NCI-H2196 (cell line): ENCODE measurements around the gene GABRG3.
A peak's percentile ranks its signal among the peaks of the same experiment; 100 is the strongest.
"Not testable (repeated sequence)": the region's sequence is repeated elsewhere in the genome, so short reads cannot be mapped to it uniquely, and the experiment has no call there.

Experiments
- DNase-seq: peaks from one replicate; lab custom pipeline; 2025; ENCODE audit not compliant: unreplicated experiment; lab: John Stamatoyannopoulos, UW

Gene GABRG3

DNA sequence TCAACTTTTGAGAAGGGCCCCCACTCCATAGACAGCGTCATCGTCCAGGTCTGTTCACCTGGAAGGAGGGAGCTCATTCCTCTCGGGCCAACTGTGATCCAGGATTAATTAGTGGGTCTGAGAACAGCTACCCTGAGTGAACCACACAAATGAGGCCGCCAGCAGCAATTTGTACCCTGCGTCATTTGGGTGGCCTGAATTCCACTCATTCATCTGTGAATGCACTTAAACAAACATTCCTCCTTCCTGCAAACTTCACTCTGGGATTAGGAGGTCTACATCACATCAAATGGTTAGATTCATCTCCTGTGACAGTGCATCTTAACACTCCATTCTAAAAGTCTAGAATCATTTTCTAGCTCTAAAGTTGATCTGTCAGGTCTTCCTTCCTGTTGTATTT is 201.8 kb downstream of the GABRG3 start:
- DNase-seq: no peak

DNA sequence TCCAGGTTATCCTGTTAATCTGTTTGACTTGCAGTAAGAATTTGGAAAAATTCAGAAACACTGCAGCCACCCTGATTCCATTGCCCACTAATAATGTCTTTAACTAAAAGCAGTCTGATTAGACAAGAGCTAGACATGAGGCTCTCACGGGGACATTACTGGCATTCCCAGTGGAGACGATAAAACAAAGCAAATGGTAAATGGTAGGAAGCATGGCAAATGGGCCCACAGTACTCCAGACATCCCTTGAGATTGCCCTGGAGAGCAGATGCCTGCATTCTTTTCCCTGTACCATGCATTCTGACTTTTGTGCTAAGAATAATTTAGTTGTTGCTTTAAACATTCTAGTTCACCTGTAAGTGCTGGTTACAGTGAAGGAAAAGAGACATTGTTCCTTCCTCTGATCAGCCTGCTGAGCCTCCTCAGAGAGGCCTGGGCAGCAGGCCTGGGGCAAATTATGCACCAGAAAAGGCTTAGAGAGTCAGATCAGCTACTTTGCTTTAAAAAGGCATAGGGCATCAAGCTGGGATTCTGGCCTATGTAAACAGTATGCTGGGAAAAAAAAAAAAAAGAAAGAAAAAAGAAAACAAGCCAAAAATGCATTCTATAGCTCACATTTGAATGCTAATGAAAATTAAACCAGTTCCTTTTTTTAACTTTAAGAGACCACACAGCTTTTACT is 204.6 kb downstream of the GABRG3 start:
- DNase-seq: no peak

DNA sequence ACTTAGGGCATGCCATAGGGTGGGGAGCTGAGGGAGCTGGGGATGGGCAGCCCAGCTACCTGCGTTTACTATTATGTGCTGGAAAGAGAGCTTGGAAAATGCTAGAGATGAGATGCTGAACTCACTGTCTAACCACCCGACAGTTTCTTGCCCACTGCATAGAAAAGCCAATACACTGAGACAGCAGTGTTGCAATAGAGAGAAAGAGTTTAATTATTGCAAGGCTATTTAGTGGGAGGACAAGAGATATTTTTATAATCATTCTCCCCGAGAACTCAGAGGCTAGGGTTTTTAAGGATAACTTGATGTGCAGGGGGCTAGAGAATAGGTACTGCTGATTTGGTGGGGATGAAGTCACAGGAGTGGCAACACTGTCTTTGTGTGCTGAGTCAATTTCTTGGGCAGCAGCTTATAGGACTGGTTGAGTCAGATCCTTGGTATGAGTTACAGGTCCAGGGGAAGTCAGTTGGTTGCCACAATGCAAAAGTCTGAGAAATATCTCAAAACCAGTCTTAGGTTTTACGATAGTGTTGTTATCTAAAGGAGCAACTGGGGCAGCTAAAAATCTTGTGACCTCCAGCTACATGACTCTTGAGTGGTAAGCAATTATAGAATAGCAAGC is 205.9 kb downstream of the GABRG3 start:
- no peak for DNase-seq

DNA sequence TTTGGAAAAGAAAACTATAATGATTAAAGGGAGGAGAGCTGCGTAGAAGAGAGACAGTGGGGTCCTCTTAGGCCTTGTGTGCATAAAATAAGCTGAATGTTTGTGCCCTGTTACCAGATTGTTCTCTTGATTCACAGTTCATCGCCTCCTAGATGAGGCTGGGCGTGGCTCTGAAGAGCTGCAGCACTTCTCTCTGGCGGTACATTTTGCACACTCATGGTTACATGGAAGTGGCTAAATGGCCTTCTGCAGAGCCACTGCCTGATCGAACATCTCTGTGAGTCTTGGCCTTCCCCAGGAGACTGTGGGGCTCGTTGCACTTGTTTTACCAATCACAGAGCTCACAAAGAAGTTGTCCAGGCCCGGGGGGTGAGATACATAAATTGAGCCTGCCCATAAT is 208.8 kb downstream of the GABRG3 start:
- DNase-seq: no peak

DNA sequence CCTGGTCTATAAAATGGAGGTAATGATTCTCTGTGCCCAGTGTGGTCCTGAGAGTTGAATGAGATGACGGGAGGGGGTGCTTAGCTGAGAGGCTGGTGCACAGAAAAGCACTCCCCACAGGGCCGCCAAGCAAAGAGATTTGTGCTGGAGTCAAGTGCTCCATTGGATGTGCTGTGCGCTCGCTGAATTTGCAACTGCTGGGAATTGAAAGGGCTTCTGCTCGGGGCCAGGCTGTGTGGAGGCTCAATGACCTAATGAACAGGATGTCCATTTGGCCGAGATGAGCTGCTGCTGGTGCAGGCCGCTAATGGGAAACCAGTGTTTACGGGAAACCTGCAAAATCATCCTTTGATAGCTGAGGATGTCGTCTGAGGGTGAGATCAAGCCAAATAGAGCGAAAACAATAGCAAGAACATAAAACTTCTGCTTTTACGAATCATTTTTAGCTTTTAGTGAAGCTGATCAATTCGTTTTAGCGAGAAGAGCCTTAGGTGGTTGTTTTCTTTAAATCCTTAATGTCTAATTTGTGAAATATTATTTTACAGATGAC is 211.7 kb downstream of the GABRG3 start:
- DNase-seq: no peak

DNA sequence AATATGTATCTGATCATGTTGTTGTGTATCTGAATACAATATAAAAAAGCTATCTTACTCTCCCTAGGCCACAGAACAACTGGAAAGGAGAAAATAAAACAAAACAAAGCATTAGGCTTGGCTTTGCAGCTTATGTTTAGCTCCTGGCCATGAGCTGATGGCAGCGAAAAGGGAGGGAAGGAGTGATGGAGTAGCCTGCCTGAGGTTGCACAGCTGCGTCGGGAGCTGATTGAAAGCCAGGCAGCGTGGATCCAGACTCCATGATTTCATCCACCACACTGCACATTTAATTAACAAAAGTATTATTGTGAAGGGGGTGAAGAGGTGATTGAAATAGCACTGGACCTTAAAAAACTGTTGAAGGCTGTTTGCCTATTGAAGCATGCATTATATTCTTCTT is 212.2 kb downstream of the GABRG3 start:
- no peak for DNase-seq

DNA sequence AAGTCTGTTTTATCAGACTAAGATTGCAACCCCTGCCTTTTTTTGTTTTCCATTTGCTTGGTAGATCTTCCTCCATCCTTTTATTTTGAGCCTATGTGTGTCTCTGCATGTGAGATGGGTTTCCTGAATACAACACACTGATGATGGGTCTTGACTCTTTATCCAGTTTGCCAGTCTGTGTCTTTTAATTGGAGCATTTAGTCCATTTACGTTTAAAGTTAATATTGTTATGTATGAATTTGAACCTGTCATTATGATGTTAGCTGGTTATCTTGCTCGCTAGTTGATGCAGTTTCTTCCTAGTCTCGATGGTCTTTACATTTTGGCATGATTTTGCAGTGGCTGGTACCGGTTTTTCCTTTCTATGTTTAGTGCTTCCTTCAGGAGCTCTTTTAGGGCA is 220.5 kb downstream of the GABRG3 start:
- DNase-seq: not testable (repeated sequence)

DNA sequence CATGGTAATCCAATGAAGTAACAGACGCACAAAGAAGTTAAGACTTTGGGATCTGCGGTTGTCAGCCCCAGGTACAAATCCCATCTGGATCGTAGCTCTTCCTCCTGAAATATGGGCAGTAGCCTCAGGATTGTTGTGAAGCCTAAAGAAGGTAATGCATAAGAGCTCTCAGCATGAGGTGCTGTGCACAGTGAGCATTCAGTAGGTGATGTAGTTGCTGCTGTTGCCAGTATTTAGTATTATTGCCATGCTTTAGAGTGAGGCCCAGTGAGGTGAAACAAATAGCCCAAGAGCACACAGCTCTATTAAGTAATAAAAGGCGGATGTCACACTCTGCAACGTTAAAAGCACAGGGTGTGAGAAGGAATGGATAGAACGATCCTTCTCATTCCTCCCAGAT is 225.7 kb downstream of the GABRG3 start:
- no peak for DNase-seq

DNA sequence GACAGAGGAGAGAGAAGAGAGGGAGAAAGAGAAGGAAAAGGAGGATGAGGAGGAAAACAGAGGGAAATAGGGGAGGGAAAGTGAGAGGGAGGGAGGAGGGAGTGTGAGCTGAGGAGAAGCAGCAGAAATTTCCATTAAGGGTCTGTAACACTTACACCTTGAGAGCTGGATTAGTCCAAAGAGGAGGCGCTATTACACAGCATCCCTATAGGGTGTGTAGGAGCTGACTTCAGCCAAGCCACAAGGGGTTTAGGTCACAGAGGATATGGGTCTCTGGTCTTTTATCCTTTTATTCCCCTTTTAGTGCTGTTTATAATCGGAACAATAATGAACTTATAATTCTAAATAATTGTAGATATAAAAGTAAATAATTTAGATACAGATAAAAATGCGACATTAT is 230.4 kb downstream of the GABRG3 start:
- DNase-seq: no peak

DNA sequence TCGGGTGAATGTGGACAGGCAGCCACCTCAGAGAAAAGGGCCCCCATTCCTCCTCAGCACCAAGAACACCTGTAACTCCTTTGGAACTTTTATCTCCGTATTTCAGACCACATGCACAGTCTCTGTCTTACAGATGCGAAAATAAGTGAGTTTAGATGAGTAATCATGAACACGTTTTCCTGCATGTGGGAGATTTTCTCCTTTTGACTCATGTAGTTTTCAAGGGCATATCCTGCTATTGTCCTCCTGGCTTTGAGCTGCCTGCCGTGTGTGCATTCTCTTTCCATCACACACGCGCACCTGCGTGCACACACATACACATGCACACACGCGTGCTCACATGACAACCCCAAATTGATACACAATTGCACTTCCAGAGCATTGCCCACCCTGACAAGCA is 239.2 kb downstream of the GABRG3 start:
- DNase-seq: no peak

DNA sequence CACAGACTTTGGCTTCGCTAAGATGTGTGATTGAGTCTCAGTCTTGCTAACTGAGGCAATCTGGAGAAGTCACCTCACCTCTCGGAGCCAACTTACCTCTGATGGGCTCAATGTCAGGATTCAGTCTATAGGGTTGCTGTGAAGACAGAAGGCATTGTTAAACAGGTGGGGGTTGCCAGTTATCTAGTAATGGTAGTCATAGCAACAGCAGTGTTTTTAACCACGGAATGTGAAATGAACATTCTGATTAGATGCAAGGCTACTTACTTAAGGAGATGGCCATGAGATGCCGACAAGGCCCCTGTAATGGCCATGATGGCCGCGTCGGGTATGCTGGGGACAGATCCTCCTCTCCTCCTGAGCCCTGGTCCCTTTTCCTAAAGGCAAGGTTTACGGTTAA is 243.1 kb downstream of the GABRG3 start:
- DNase-seq: no peak

DNA sequence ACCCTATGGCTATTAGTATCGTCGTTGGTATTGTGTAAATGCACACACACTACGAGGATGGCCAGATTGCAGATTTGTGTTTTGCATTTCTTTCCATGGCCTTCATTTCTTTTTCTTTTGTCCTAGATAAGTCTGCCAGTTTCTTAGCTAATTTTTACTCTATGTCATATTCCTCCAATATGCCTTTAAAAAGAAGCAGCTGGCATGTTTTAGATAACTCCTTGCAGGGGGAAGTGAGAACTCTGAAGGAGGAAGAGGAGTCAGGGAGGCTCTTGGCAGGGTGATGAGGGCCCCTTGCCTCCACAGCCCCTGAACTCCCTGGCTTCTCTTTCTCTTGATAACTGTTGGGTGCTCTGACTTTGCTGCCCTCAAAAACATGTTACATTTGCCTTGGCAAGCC is 244.0 kb downstream of the GABRG3 start:
- no peak for DNase-seq

DNA sequence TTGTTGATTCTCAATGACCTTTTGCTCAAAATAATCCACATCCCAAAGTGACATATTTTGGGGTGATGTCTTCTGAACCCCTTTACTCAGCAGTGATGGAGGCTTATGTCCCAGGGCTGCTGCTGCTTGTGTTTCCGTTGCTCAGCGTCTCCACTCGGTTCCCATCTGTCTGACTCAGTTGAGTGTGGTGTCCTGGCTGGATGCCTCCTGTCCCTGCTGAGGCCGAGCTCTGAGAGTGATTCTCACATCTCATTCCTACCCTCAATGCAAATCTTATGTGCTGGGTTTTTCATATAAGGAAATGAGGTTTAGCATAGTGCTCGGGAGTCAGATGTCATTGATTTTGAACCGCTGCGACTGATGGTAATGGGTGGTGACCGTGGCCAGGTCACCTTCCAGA is 247.4 kb downstream of the GABRG3 start:
- DNase-seq: no peak

DNA sequence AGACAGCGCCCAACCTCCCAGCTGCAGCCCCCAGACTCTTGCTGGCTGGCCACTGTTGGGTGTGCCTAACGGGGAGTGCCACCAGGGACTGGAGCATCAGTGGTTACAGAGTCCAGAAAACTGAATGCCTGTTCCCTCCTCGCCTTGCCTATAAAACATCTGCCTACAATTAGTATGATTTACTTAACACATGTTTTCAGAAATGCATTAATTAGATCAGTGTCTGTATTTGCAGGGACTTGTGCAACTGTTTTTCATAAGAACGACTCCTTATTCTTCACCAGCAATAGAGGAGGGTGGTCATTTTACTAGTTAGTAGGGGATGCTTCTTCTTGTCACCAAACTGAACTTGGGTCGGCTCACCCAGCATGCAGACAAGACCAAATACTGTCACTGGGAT is 248.7 kb downstream of the GABRG3 start:
- DNase-seq: no peak

DNA sequence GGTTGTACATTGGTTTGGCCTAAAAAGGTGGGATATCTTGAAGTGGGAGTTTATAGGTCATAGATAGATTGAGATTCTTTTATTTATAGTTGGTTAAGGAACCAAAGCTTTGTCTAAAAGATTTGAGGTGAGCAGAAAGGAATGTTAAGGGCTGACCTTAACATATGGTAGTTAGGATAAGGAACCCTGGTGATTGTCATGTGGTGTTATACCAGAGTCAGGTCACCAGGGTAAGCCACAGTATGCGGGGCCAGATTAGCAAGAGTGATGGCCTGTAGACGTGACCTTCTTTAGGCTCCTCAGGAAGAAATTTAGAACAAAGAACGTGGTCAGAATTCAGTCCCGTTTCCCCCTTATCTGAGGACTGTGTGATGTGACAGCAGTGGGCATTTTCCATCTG is 249.2 kb downstream of the GABRG3 start:
- no peak for DNase-seq

DNA sequence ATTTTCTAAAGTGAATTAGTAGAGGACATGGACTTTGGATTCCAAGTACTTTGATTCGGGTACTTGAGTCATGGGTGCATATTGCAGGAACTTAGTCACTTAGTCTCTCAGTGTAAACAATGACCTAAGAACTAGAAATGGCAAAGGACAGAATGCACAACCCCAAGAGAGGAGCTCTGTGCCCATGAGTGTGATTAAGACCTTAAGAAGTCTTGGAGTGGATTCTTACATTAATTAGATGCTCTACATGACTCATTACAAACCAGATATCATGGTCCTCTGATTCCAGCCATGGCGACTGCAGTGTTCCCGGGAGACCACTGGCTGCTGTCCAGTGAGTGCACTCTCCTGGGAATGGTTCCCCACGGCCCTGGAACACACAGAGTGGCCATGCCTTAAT is 251.5 kb downstream of the GABRG3 start:
- no peak for DNase-seq

DNA sequence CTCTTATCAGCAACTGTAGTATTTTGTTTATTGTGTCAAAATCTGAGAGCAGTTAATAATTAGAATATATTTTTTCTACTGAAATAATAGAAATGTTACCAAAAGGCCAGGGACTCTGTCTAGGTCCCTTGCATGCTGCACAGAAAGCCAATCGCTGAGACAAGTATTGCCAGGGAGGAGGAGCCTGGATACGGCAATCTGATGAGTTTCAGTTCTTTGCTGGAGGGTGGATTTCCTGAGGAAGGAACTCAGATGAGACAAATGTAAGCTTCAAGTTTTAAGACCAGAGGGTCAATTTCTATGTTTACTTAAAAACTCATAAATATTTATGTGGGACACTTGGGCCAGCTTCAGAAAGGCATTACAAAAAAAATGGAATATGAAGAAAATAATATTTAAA is 252.2 kb downstream of the GABRG3 start:
- DNase-seq: no peak

DNA sequence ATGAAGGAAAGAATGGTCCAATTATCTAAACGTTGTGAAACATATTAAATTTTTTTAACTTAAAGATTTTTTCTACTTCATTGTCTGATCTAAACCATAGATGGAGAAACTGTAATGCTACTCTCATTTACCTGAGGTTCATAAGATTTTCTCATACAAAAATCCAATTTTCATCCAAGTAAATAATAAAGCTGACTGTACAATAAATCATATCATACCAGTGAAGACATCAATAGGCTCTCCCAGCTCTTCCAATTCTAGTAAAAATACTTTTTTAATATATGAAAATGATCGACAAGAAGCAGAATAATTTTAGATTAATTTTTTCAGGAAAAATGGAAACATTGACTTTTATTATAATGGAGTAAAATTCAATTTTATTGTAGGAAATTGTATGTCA is 260.8 kb downstream of the GABRG3 start:
- no peak for DNase-seq

DNA sequence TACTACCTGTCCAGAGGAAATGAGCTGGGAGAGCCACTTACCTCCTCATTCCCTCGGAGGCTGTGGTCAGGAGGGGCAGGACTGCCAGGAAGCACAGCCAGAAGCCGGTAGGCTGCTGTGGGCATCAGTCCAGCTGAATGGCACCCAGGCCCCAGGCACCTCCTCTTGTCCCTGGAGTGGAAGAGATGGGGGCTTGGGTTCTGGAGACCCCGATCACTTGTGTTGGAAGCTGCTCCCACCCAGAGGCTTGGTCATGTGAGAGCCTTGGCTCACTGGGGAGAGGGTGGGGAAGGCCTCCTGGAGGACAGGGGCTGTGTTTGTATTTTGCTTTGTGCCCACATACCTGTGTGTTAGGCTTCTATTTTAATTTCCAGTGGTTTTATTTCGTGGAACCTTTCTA is 261.9 kb downstream of the GABRG3 start:
- no peak for DNase-seq

DNA sequence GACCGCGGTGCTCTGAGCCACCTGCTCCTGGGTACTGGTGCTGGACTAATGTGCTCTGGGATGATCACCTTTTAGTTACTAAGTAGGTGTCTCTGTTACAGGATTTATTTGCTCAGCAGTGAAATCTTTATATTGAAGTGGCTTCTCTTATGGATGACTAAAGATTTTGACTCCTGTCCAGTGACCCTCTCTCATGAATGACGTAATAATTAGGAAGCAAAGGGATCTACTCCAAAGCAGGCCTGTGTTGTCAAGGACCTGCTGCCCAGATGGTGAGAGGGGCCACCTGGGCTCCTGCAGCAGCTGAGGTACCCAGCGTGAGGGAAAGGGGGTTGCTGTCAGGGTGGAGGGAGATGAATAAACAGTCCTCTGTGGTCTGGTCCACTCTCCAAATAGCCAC is 263.6 kb downstream of the GABRG3 start:
- DNase-seq: peak; percentile 10

DNA sequence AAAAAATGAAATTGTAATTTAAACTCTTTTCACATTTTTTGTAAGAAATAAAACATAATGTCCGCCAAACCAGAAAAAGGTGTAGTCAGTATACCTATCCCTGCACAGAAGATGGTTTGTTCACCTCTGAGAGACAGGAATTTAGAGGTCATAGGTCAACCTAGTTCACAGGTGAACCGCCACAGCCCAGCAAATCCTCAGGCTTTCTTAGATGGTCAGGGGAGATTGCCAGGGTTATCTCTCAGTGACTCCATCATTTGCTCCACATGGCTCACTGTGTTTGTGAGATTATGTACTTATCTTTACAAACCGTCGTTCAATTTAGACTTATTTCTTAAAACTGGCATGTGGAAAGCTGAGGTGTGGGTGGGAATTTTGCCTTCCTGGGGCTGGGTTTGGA is 264.2 kb downstream of the GABRG3 start:
- DNase-seq: no peak

DNA sequence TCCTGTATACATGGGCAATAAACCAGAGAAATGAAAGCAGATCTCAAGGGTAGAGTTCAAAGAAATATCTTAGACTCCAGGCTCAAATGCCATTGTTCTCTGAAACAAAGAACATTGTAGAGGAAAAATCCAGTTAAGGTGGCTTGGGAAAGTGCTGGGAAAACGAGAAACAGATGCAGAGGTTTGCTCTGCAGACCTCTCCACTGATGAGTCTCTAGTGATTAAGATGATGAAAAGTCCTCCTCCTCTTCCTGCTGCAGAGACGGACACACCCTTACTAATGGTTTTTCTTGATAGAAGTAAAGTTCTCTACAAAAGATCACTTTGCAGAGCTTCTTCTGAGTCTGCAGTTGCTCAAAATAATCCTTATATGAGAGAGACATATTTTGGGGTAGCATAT is 264.7 kb downstream of the GABRG3 start:
- no peak for DNase-seq
